Measurements from ENCODE around the gene CCDC179.

DNA sequence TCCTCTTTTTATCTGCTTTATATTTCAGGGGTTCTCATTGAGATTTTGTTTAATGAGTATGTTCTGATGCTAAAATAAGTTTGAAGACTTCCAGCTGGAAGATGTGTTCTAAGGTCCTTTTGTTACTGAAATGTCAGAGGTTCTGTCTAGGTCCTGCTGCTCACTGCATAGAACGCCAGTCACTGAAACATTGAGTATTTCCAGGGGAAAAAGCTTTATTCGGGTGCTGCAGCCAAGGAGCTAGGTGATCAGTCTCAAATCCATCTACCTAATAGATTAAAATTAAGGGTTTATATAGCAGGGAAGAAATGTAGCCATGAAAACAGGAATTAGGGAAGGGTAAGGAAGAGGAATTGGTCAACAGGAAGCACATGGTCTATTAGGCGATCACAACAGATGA, 50.4 kb downstream of the CCDC179 start:
- TF ChIP-seq, protein P1, sequence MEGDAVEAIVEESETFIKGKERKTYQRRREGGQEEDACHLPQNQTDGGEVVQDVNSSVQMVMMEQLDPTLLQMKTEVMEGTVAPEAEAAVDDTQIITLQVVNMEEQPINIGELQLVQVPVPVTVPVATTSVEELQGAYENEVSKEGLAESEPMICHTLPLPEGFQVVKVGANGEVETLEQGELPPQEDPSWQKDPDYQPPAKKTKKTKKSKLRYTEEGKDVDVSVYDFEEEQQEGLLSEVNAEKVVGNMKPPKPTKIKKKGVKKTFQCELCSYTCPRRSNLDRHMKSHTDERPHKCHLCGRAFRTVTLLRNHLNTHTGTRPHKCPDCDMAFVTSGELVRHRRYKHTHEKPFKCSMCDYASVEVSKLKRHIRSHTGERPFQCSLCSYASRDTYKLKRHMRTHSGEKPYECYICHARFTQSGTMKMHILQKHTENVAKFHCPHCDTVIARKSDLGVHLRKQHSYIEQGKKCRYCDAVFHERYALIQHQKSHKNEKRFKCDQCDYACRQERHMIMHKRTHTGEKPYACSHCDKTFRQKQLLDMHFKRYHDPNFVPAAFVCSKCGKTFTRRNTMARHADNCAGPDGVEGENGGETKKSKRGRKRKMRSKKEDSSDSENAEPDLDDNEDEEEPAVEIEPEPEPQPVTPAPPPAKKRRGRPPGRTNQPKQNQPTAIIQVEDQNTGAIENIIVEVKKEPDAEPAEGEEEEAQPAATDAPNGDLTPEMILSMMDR (IDR thresholded peaks at IDR 0.05 in 4 of 5, conservative IDR thresholded peaks at IDR 0.05 in 1 of 5): no peak
- TF ChIP-seq POLR2A (IDR thresholded peaks at IDR 0.05): no peak

Data from gastrocnemius medialis (tissue), 4 donors.